Osteoblast (primary cell): ENCODE measurements around the gene ARHGAP23. TPM values are rescaled to one million over a fixed set of nuclear protein-coding genes. Genes with fewer than 3 reads are reported as not detected.

Experiments
- DNase-seq: peaks from one replicate; pipeline ENCODE4 v3.0.0; 2011; ENCODE audit warnings: low spot score, mixed read lengths; ENCODE audit not compliant: insufficient read length; ENCODE audit errors: missing footprints
- H2AFZ ChIP-seq: 2 replicates; pipeline ENCODE4 v1.6.0; 2011; ENCODE audit warnings: mild to moderate bottlenecking, low read length
- H3K27ac ChIP-seq: 2 replicates; pipeline ENCODE4 v1.5.1; 2011; ENCODE audit warnings: mild to moderate bottlenecking, low read depth, low read length, moderate library complexity
- H3K27me3 ChIP-seq: 2 replicates; pipeline ENCODE4 v1.6.0; 2012; ENCODE audit warnings: mild to moderate bottlenecking, control low read depth, inconsistent platforms, low read length, moderate library complexity; ENCODE audit not compliant: insufficient read depth
- H3K36me3 ChIP-seq: 2 replicates; pipeline ENCODE4 v1.5.1; 2011; ENCODE audit warnings: mild to moderate bottlenecking, low read length, control low read depth, moderate library complexity; ENCODE audit not compliant: insufficient read depth
- H3K4me1 ChIP-seq: 2 replicates; pipeline ENCODE4 v1.5.1; 2011; ENCODE audit warnings: mild to moderate bottlenecking, low read length, control low read depth, moderate library complexity; ENCODE audit not compliant: insufficient read depth
- H3K4me2 ChIP-seq: 2 replicates; pipeline ENCODE4 v1.6.0; 2011; ENCODE audit warnings: mild to moderate bottlenecking, low read length; ENCODE audit not compliant: insufficient read depth
- H3K4me3 ChIP-seq: fragments of 200-600 bp; sonication (generic); 3 replicates; pipeline ENCODE4 v1.5.1; 2012; ENCODE audit warnings: mild to moderate bottlenecking, low read length, inconsistent platforms; ENCODE audit not compliant: insufficient read depth
- H3K79me2 ChIP-seq: 2 replicates; pipeline ENCODE4 v1.6.0; 2012; ENCODE audit warnings: mild to moderate bottlenecking, low read length, control low read depth, inconsistent platforms; ENCODE audit not compliant: insufficient read depth
- H3K9me3 ChIP-seq: 2 replicates; pipeline ENCODE4 v1.5.1; 2011; ENCODE audit warnings: low read depth, low read length, control low read depth
- H4K20me1 ChIP-seq: 2 replicates; pipeline ENCODE4 v1.6.0; 2012; ENCODE audit warnings: mild to moderate bottlenecking, low read length, control low read depth; ENCODE audit not compliant: insufficient read depth
- CTCF ChIP-seq: IDR thresholded peaks from 2 replicates; pipeline ENCODE4 v1.5.1; 2011; ENCODE audit warnings: mild to moderate bottlenecking, low read depth, low read length, moderate library complexity; ENCODE audit errors: extremely low read depth
- total RNA-seq: library from RNA; depleted of rRNA; stranded (reverse); fragments of >200 nt; gene quantifications from 2 replicates; pipeline ENCODE4 v1.2.3, GENCODE V29; 2012

Gene ARHGAP23
- total RNA-seq, 1 donor = 47.0 TPM

GRCh38 chr17:38560503-38561318 lies 132.4 kb downstream of the ARHGAP23 start:
- no peak overlapping the region for H3K27ac ChIP-seq
- H3K4me3 ChIP-seq = no peak overlapping the region
- peaks cover 10% of the 10 kb centered on the region for H4K20me1 ChIP-seq
- H3K36me3 ChIP-seq = no peaks in the 10 kb centered on the region
- H3K27me3 ChIP-seq = peaks cover 70% of the 10 kb centered on the region
- peak; percentile 96 for DNase-seq
- no peak for TF ChIP-seq CTCF
- H3K4me1 ChIP-seq = peaks cover 5% of the 10 kb centered on the region
- H3K4me2 ChIP-seq = no peak overlapping the region
- H3K9me3 ChIP-seq = no peaks in the 10 kb centered on the region
- no peaks in the 10 kb centered on the region for H3K79me2 ChIP-seq
- no peak overlapping the region for H2AFZ ChIP-seq

- Histone ChIP-seq H4K20me1 (peaks cover 10% of the 10 kb centered on the region), H3K9me3 (no peaks in the 10 kb centered on the region), H3K36me3 (no peaks in the 10 kb centered on the region), H3K4me3 (no peak overlapping the region), H3K79me2 (no peaks in the 10 kb centered on the region), H3K27me3 (peaks cover 79% of the 10 kb centered on the region), H3K4me2 (no peak overlapping the region), H3K27ac (no peak overlapping the region), H2AFZ (no peak overlapping the region), H3K4me1 (peaks cover 5% of the 10 kb centered on the region)
- peak; percentile 86 for DNase-seq
- TF ChIP-seq CTCF = no peak
These were observed 133.4 kb downstream of the ARHGAP23 start for GRCh38 chr17:38561416-38562214.

Other genes starting within 250 kb of the ARHGAP23 start
- gene TBC1D3, start 235.9 kb upstream of the ARHGAP23 start, total RNA-seq = not detected in 2 replicates
- gene MRPL45, start 131.3 kb upstream of the ARHGAP23 start, total RNA-seq = 40.4 and 40.9 TPM in 2 replicates
- not detected in 2 replicates for gene GPR179, start 84.5 kb upstream of the ARHGAP23 start, total RNA-seq
- 16.3 and 17.1 TPM in 2 replicates for gene SOCS7, start 76.6 kb upstream of the ARHGAP23 start, total RNA-seq
- gene SRCIN1, start 177.5 kb downstream of the ARHGAP23 start, total RNA-seq = not detected in 2 replicates
- 1.2 and 2.2 TPM in 2 replicates for gene EPOP, start 246.5 kb downstream of the ARHGAP23 start, total RNA-seq